OCI-LY7 (cell line): ENCODE results near the gene FABP2.

ENCODE experiments used
- EZH2phosphoT487 ChIP-seq: fragments of 200-600 bp; sonication (generic); IDR thresholded peaks from 2 replicates; pipeline ENCODE4 v1.6.1; 2018; ENCODE audit warnings: low read depth, borderline replicate concordance, mild to moderate bottlenecking, mixed run types, antibody characterized with exemption, low read length, moderate library complexity, mixed read lengths
- TF ChIP-seq, protein P1 (sequence below): fragments of 200-600 bp; sonication (generic); conservative IDR thresholded peaks from 2 replicates; pipeline ENCODE4 v1.5.1; 2014; ENCODE audit warnings: mild to moderate bottlenecking, antibody characterized with exemption, low read length, moderate library complexity, mixed read lengths

DNA sequence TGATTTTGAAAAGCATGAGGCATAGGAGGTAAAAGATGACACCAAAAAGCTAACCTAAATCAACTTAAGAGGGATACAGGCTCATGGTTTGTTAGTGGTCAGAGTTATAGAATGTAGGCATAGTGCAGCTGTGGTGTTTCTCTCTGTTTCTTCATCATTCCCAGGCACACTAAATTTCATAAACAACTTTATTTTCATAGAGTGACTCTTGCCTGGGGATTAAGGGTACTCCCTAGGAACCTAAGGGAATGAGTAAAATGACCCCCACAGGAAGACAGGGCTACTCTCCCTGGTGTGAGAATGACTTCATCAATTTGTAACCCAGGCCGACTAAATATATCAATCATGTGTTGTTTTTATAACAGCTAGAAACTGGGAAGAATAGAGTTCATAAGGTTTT is 11.1 kb downstream of the FABP2 start:
- TF ChIP-seq, protein P1, sequence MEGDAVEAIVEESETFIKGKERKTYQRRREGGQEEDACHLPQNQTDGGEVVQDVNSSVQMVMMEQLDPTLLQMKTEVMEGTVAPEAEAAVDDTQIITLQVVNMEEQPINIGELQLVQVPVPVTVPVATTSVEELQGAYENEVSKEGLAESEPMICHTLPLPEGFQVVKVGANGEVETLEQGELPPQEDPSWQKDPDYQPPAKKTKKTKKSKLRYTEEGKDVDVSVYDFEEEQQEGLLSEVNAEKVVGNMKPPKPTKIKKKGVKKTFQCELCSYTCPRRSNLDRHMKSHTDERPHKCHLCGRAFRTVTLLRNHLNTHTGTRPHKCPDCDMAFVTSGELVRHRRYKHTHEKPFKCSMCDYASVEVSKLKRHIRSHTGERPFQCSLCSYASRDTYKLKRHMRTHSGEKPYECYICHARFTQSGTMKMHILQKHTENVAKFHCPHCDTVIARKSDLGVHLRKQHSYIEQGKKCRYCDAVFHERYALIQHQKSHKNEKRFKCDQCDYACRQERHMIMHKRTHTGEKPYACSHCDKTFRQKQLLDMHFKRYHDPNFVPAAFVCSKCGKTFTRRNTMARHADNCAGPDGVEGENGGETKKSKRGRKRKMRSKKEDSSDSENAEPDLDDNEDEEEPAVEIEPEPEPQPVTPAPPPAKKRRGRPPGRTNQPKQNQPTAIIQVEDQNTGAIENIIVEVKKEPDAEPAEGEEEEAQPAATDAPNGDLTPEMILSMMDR: no peak
- TF ChIP-seq EZH2phosphoT487: no peak
